GM23248 (cell line): Measurements from ENCODE around the gene PAQR5.

Experiments used
- EZH2 ChIP-seq: fragments of 200-600 bp; sonication (generic); IDR thresholded peaks from 2 replicates; pipeline ENCODE4 v1.6.1; 2018; ENCODE audit warnings: antibody characterized with exemption, mild to moderate bottlenecking; ENCODE audit not compliant: insufficient read depth, poor library complexity, severe bottlenecking
- EZH2phosphoT487 ChIP-seq: fragments of 200-600 bp; sonication (generic); IDR thresholded peaks from 2 replicates; pipeline ENCODE4 v1.6.1; 2018; ENCODE audit warnings: antibody characterized with exemption, moderate library complexity, mild to moderate bottlenecking, low read depth; ENCODE audit not compliant: insufficient read depth

DNA sequence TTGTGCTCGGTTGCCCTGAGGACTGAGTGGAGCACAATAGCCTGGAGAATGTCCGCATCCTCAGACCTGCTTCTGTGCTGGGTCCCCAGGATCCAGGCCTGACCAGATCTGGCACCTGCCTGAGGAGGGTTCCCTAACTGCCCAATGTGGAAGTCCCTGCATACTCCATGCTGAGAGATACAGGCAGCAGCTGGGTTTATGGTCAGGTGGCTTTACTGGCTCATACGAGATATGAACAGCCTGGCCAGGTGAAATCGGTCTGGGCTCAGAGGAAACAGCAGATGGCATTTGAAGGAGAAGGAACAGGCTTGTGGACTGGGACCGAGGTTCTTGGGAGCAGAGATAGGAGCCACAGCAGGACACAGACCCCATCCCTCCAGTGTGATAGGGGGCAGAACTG lies 97.3 kb downstream of the PAQR5 start:
- TF ChIP-seq EZH2phosphoT487 (no peak), EZH2 (no peak)
